SK-N-SH (cell line): ENCODE results near the gene SNX22. TPM values are rescaled to one million over a fixed set of nuclear protein-coding genes. Genes with fewer than 3 reads are reported as not detected.

Source experiments
- CTCF ChIA-PET: fragments of 300-600, 350-600 bp; formaldehyde crosslinking; extraction: SDS; loops from one replicate; lab custom pipeline; 2021; lab: Yijun Ruan, JAX
- POLR2A ChIA-PET: fragments of 350-600 bp; sonication (Branson Sonifier 250); formaldehyde crosslinking; extraction: SDS; loops from one replicate; lab custom pipeline; 2020; ENCODE audit warnings: antibody characterized with exemption, inconsistent platforms; lab: Yijun Ruan, JAX
- DNase-seq: peaks from one replicate; pipeline ENCODE4 v3.0.0; 2012
- H2AFZ ChIP-seq: fragments of 200-600 bp; sonication (generic); 2 replicates; pipeline ENCODE4 v1.8.1; 2016; ENCODE audit warnings: antibody characterized with exemption, mild to moderate bottlenecking, low read depth
- H3F3A ChIP-seq: fragments of 200-600 bp; sonication (generic); replicated peaks from 2 replicates; pipeline ENCODE3; 2016; ENCODE audit warnings: antibody characterized with exemption, mild to moderate bottlenecking; ENCODE audit not compliant: insufficient read depth
- H3K27ac ChIP-seq, 2 experiments: fragments of 200-500 bp in 1 of 2; fragments of 200-600 bp in 1 of 2; sonication (Bioruptor generic) in 1 of 2; sonication (generic), shearing (Covaris generic) in 1 of 2; 2 replicates each; pipeline versions ENCODE4 v1.5.1 to v1.6.1; 2014 to 2016; ENCODE audit warnings: low read depth in 2 of 2, inconsistent platforms in 1 of 2, low read length in 1 of 2, mild to moderate bottlenecking in 1 of 2, mixed read lengths in 1 of 2
- H3K27me3 ChIP-seq: fragments of 200-600 bp; sonication (generic), shearing (Covaris generic); 2 replicates; pipeline ENCODE4 v1.6.1; 2016; ENCODE audit warnings: mixed run types; ENCODE audit not compliant: insufficient read depth
- H3K36me3 ChIP-seq, 2 experiments: fragments of 200-500 bp in 1 of 2; fragments of 200-600 bp in 1 of 2; sonication (Bioruptor generic) in 1 of 2; sonication (generic) in 1 of 2; replicated peaks in 1 of 2; 2 replicates each; pipeline versions ENCODE3 to v1.5.1; 2014 to 2016; ENCODE audit warnings: low read length in 1 of 2, mild to moderate bottlenecking in 1 of 2; ENCODE audit not compliant: insufficient read depth in 2 of 2, control insufficient read depth in 1 of 2
- H3K4me1 ChIP-seq, 2 experiments: fragments of 200-500 bp in 1 of 2; fragments of 200-600 bp in 1 of 2; sonication (Bioruptor generic) in 1 of 2; sonication (generic), shearing (Covaris generic) in 1 of 2; 2 replicates each; pipeline versions ENCODE4 v1.5.1 to v1.6.1; 2014 to 2016; ENCODE audit warnings: low read depth in 1 of 2, low read length in 1 of 2, mixed run types in 1 of 2; ENCODE audit not compliant: insufficient read depth in 2 of 2, control insufficient read depth in 1 of 2
- H3K4me2 ChIP-seq: fragments of 200-600 bp; sonication (generic), shearing (Covaris generic); 2 replicates; pipeline ENCODE4 v1.6.1; 2017; ENCODE audit warnings: mixed run types
- H3K4me3 ChIP-seq, 2 experiments: fragments of 200-500 bp in 1 of 2; fragments of 200-600 bp in 1 of 2; sonication (Bioruptor generic) in 1 of 2; sonication (generic), shearing (Covaris generic) in 1 of 2; 2 replicates each; pipeline versions ENCODE4 v1.5.1 to v1.8.1; 2014 to 2016; ENCODE audit warnings: low read depth in 2 of 2, inconsistent platforms in 1 of 2, low read length in 1 of 2, mild to moderate bottlenecking in 1 of 2, mixed read lengths in 1 of 2, moderate library complexity in 1 of 2
- H3K79me2 ChIP-seq: fragments of 200-600 bp; sonication (generic); 2 replicates; pipeline ENCODE4 v1.8.1; 2017; ENCODE audit warnings: mild to moderate bottlenecking; ENCODE audit not compliant: insufficient read depth
- H3K9ac ChIP-seq: fragments of 200-600 bp; sonication (generic); 2 replicates; pipeline ENCODE4 v1.6.1; 2017; ENCODE audit warnings: mixed run types
- H3K9me2 ChIP-seq: fragments of 200-600 bp; sonication (generic); 2 replicates; pipeline ENCODE4 v1.6.1; 2017; ENCODE audit warnings: mixed run types
- H3K9me3 ChIP-seq: fragments of 200-600 bp; sonication (generic); 2 replicates; pipeline ENCODE4 v1.6.1; 2017; ENCODE audit warnings: mixed run types, mild to moderate bottlenecking, moderate library complexity
- H4K20me1 ChIP-seq: fragments of 200-600 bp; sonication (generic); 2 replicates; pipeline ENCODE4 v1.6.1; 2017; ENCODE audit warnings: mild to moderate bottlenecking, mixed run types; ENCODE audit not compliant: insufficient read depth
- EP300 ChIP-seq, 2 experiments: IDR thresholded peaks; 2 replicates each; pipeline versions ENCODE4 v1.4.0 to v1.6.1; 2012; ENCODE audit warnings: borderline replicate concordance in 1 of 2, low read depth in 1 of 2, low read length in 1 of 2
- MXI1 ChIP-seq: IDR thresholded peaks from 2 replicates; pipeline ENCODE4 v1.6.1; 2012; ENCODE audit warnings: mild to moderate bottlenecking, low read depth, low read length, improper control_type of control experiment
- PBX3 ChIP-seq: IDR thresholded peaks from 2 replicates; pipeline ENCODE4; 2012
- POLR2AphosphoS5 ChIP-seq: IDR thresholded peaks from 2 replicates; pipeline ENCODE4 v1.6.1; 2012; ENCODE audit warnings: low read depth, low read length
- RFX5 ChIP-seq: IDR thresholded peaks from 2 replicates; pipeline ENCODE4 v1.6.1; 2012; ENCODE audit warnings: mild to moderate bottlenecking, improper control_type of control experiment, low read length
- WGBS: methylation state at CpG from one replicate; pipeline ENCODE4 v1.1.6; 2017; ENCODE audit warnings: low lambda C conversion rate; 5-methylcytosine and 5-hydroxymethylcytosine counted together
- polyA plus RNA-seq, 3 experiments: library from polyadenylated mRNA; depleted of rRNA; stranded (reverse); fragments of >200 nt; gene quantifications; 2 replicates each; pipeline ENCODE4 v1.2.3, GENCODE V29; 2012
- TF ChIP-seq, protein P1 (sequence below): IDR thresholded peaks from 2 replicates; pipeline ENCODE4 v1.4.0; 2012; ENCODE audit warnings: low read depth

Gene SNX22
- polyA plus RNA-seq, 1 of the 3 experiments (the other 2 are of a cell fraction) = 0.94 TPM

GRCh38 chr15:64166102-64166890 is 14.8 kb downstream of the SNX22 start:
- Histone ChIP-seq H3F3A (peaks cover 22% of the 10 kb centered on the region), H3K27ac (no peak overlapping the region), H2AFZ (no peak overlapping the region), H3K4me1 (peaks cover 12% of the 10 kb centered on the region in 2 experiments; a peak in 3 of 4 replicates), H4K20me1 (0 out of 2 replicates have a peak, but pooled peaks cover 5% of the 10 kb centered on the region), H3K4me2 (no peak overlapping the region), H3K79me2 (peaks cover 15% of the 10 kb centered on the region), H3K27me3 (no peaks in the 10 kb centered on the region), H3K36me3 (peaks cover 13 to 20% of the 10 kb centered on the region in 2 experiments), H3K9me2 (no peaks in the 10 kb centered on the region), H3K4me3 (no peak overlapping the region), H3K9me3 (no peaks in the 10 kb centered on the region), H3K9ac (no peak overlapping the region)
- ChIA-PET POLR2A (no interaction called here), CTCF (interaction anchor here (0.9 kb wide), 1 partner anchor 12 kb away, joined by 3 read pairs; no protein-coding TSS in a partner anchor)
- TF ChIP-seq POLR2AphosphoS5 = 0 out of 2 replicates have a peak, but pooled peaks have one; percentile 9
- no peak for TF ChIP-seq MXI1
- TF ChIP-seq EP300 (IDR thresholded peaks at IDR 0.05; ENCODE audit: borderline replicate concordance in 1 of 2, low read depth in 1 of 2, low read length in 1 of 2) = no peak
- WGBS = 96% methylated on average over 5 of the region's 5 CpGs
- DNase-seq = no peak

DNA sequence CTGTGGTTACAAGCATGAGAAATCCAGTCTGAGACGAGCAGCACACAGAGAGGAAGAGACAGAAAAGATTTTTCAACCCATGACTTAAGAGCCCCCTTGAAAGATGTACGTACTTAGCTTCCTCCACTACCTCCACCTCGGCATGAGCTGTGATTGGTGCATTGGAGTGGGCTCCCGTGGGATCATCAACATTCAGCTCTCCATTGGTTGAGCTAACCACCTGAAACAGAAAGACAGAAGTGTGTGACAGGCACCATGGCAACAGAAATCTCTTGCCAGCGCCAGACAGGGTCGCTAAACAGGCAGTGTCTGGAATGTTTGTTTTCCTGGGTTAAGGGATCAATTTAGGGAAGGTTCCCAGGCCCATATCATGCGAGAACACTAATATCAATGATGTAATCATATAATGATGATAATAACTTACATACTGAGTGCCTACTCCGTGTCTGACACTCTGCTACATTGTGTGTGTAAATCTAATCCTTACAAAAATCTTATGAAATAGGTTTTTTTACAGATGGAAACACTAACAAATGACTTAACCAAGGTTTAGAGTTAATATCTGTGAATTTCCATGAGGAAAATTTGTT is 28.8 kb downstream of the SNX22 start:
- Histone ChIP-seq H2AFZ (no peak overlapping the region), H4K20me1 (no peaks in the 10 kb centered on the region), H3K79me2 (no peaks in the 10 kb centered on the region), H3K36me3 (peaks cover 40 to 47% of the 10 kb centered on the region in 2 experiments), H3K9me2 (no peaks in the 10 kb centered on the region), H3F3A (no peaks in the 10 kb centered on the region), H3K27ac (peak overlapping the region in 1 of 2 experiments; percentile 67; a peak in 2 of 4 replicates), H3K9me3 (no peaks in the 10 kb centered on the region), H3K9ac (no peak overlapping the region), H3K4me1 (peaks cover 0 to 22% of the 10 kb centered on the region in 2 experiments; a peak in 2 of 4 replicates), H3K4me2 (no peak overlapping the region), H3K4me3 (no peak overlapping the region), H3K27me3 (no peaks in the 10 kb centered on the region)
- POLR2A ChIA-PET = interaction anchor here (0.7 to 1.4 kb wide), 2 partner anchors 17 to 19 kb away, joined by 4 read pairs; partner anchors contain the start of gene PPIB
- peak; percentile 53 for DNase-seq
- CTCF ChIA-PET = interaction anchor here (0.9 to 1.7 kb wide), 3 partner anchors 17 to 26 kb away, joined by 3 to 5 read pairs (median 3); partner anchors contain the start of gene PPIB
- TF ChIP-seq MXI1 (peak; percentile 39; the same call in 1 of the 2 replicates), PBX3 (no peak), RFX5 (0 out of 2 replicates have a peak, but pooled peaks have one; percentile 45)
- TF ChIP-seq, protein P1, sequence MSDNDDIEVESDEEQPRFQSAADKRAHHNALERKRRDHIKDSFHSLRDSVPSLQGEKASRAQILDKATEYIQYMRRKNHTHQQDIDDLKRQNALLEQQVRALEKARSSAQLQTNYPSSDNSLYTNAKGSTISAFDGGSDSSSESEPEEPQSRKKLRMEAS = no peak
- WGBS = 67% methylated on average over 8 of the region's 8 CpGs
